ENCODE data around the gene ATP6AP2. TPM values are rescaled to one million over a fixed set of nuclear protein-coding genes. Genes with fewer than 3 reads are reported as not detected.

Gene ATP6AP2
- total and polyA plus RNA-seq, 2 donors (not counting 1 experiment from before 2014, with no cell fraction given): 29.0 to 53.3 TPM

GRCh38 chrX:40651620-40652223 is 71.0 kb downstream of the ATP6AP2 start:
- CTCF ChIA-PET: interaction anchor here (0.6 to 5.3 kb wide), 24 partner anchors 8 to 602 kb away, joined by 3 to 64 read pairs (median 4); partner anchors contain the start of genes ATP6AP2 and MED14
- no peak overlapping the region for H3K27ac Mint-ChIP-seq
- no CpG with 5 or more reads among the region's 3 CpGs for WGBS (ENCODE audit: insufficient coverage)

GRCh38 chrX:40652664-40653063 is 71.9 kb downstream of the ATP6AP2 start:
- WGBS (ENCODE audit: insufficient coverage): no CpG with 5 or more reads among the region's 1 CpG
- H3K9me3 Mint-ChIP-seq (ENCODE audit: insufficient read depth): no peaks in the 10 kb centered on the region
- Histone ChIP-seq H4K20me1 (ENCODE audit: control insufficient read depth, insufficient read depth, low read length, poor library complexity, severe bottlenecking) (no peaks in the 10 kb centered on the region), H3K4me2 (replicated peaks; ENCODE audit: low read depth, low read length, poor library complexity, severe bottlenecking) (no peak overlapping the region), H3K27ac (ENCODE audit: low read length in 2 of 2) (no peak overlapping the region), H2AFZ (ENCODE audit: insufficient read depth, low read depth, low read length, poor library complexity, severe bottlenecking) (no peak overlapping the region), H3K27me3 (replicated peaks in 1 of 4; ENCODE audit: control extremely low read depth in 1 of 4, control insufficient read depth in 3 of 4, insufficient read depth in 4 of 4, low read length in 3 of 4) (no peaks in the 10 kb centered on the region), H3K79me2 (ENCODE audit: control insufficient read depth, insufficient read depth, low read length) (no peaks in the 10 kb centered on the region), H3K36me3 (replicated peaks in 1 of 2; ENCODE audit: control extremely low read depth in 1 of 2, control insufficient read depth in 1 of 2, extremely low read depth in 1 of 2, insufficient read depth in 2 of 2, low read length in 1 of 2) (peaks cover 10 to 22% of the 10 kb centered on the region in 2 experiments), H3K4me1 (ENCODE audit: control insufficient read depth in 2 of 2, insufficient read depth in 2 of 2, low read length in 2 of 2) (peaks cover 6 to 9% of the 10 kb centered on the region in 2 donors), H3K9ac (ENCODE audit: low read length) (no peak overlapping the region), H3K4me3 (ENCODE audit: control extremely low read depth in 1 of 5, extremely low read depth in 1 of 5, insufficient read depth in 1 of 5, low read depth in 2 of 5, low read length in 4 of 5) (no peak overlapping the region), H3K9me3 (ENCODE audit: control extremely low read depth in 1 of 3, control insufficient read depth in 2 of 3, insufficient read depth in 1 of 3, low read length in 2 of 3) (no peaks in the 10 kb centered on the region)
- intact Hi-C loops (cut with micrococcal nuclease): no loop called here
- H3K27ac Mint-ChIP-seq: no peak overlapping the region
- TF ChIP-seq EZH2 (IDR thresholded peaks at IDR 0.05; ENCODE audit: borderline replicate concordance, insufficient read depth, low read depth, low read length, poor library complexity, severe bottlenecking): no peak
- TF ChIP-seq, protein P1, sequence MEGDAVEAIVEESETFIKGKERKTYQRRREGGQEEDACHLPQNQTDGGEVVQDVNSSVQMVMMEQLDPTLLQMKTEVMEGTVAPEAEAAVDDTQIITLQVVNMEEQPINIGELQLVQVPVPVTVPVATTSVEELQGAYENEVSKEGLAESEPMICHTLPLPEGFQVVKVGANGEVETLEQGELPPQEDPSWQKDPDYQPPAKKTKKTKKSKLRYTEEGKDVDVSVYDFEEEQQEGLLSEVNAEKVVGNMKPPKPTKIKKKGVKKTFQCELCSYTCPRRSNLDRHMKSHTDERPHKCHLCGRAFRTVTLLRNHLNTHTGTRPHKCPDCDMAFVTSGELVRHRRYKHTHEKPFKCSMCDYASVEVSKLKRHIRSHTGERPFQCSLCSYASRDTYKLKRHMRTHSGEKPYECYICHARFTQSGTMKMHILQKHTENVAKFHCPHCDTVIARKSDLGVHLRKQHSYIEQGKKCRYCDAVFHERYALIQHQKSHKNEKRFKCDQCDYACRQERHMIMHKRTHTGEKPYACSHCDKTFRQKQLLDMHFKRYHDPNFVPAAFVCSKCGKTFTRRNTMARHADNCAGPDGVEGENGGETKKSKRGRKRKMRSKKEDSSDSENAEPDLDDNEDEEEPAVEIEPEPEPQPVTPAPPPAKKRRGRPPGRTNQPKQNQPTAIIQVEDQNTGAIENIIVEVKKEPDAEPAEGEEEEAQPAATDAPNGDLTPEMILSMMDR (IDR thresholded peaks at IDR 0.05): no peak
- no peak for ATAC-seq (ENCODE audit: low read depth)
- no peak overlapping the region for H3K4me3 Mint-ChIP-seq
- no peak for DNase-seq
- peaks cover 7% of the 10 kb centered on the region for H3K4me1 Mint-ChIP-seq
- ChIA-PET CTCF (interaction anchor here (1.0 to 5.3 kb wide), 8 partner anchors 9 to 144 kb away, joined by 3 to 64 read pairs (median 9); no protein-coding TSS in a partner anchor), POLR2A (no interaction called here)
- no peaks in the 10 kb centered on the region for H3K27me3 Mint-ChIP-seq

More at GRCh38 chrX:40651620-40652223, 71.0 kb downstream of the ATP6AP2 start:
- peak; percentile 74 for DNase-seq
- H3K4me3 Mint-ChIP-seq: no peak overlapping the region
- intact Hi-C loops (cut with micrococcal nuclease): loop anchor here (1.0 kb wide), 1 partner anchor 85 kb away; no protein-coding TSS in a partner anchor
- H3K27me3 Mint-ChIP-seq: no peaks in the 10 kb centered on the region
- Histone ChIP-seq H3K9me3 (ENCODE audit: control extremely low read depth in 1 of 3, control insufficient read depth in 2 of 3, insufficient read depth in 1 of 3, low read length in 2 of 3) (no peaks in the 10 kb centered on the region), H3K79me2 (ENCODE audit: control insufficient read depth, insufficient read depth, low read length) (peaks cover 6% of the 10 kb centered on the region), H4K20me1 (ENCODE audit: control insufficient read depth, insufficient read depth, low read length, poor library complexity, severe bottlenecking) (no peaks in the 10 kb centered on the region), H3K9ac (ENCODE audit: low read length) (no peak overlapping the region), H3K4me2 (replicated peaks; ENCODE audit: low read depth, low read length, poor library complexity, severe bottlenecking) (no peak overlapping the region), H3K36me3 (replicated peaks in 1 of 2; ENCODE audit: control extremely low read depth in 1 of 2, control insufficient read depth in 1 of 2, extremely low read depth in 1 of 2, insufficient read depth in 2 of 2, low read length in 1 of 2) (peaks cover 6 to 14% of the 10 kb centered on the region in 2 experiments), H3K27ac (ENCODE audit: low read length in 2 of 2) (no peak overlapping the region), H3K27me3 (replicated peaks in 1 of 4; ENCODE audit: control extremely low read depth in 1 of 4, control insufficient read depth in 3 of 4, insufficient read depth in 4 of 4, low read length in 3 of 4) (no peaks in the 10 kb centered on the region), H3K4me3 (ENCODE audit: control extremely low read depth in 1 of 5, extremely low read depth in 1 of 5, insufficient read depth in 1 of 5, low read depth in 2 of 5, low read length in 4 of 5) (no peak overlapping the region), H2AFZ (ENCODE audit: insufficient read depth, low read depth, low read length, poor library complexity, severe bottlenecking) (no peak overlapping the region), H3K4me1 (ENCODE audit: control insufficient read depth in 2 of 2, insufficient read depth in 2 of 2, low read length in 2 of 2) (peaks cover 7 to 9% of the 10 kb centered on the region in 2 donors)
- peaks cover 10% of the 10 kb centered on the region for H3K4me1 Mint-ChIP-seq
- TF ChIP-seq, protein P1 (IDR thresholded peaks at IDR 0.05): peak; percentile 77
- no peak for TF ChIP-seq EZH2 (IDR thresholded peaks at IDR 0.05; ENCODE audit: borderline replicate concordance, insufficient read depth, low read depth, low read length, poor library complexity, severe bottlenecking)
- POLR2A ChIA-PET: no interaction called here
- no peaks in the 10 kb centered on the region for H3K9me3 Mint-ChIP-seq (ENCODE audit: insufficient read depth)
- no peak for ATAC-seq (ENCODE audit: low read depth)

Measured in B cell (primary cell).